DND-41 (cell line): Measurements from ENCODE around the gene AZI2.

Source experiments
- ATAC-seq: fragments of 200-7000 bp; cut with Tn5 transposase; 3 replicates; pipeline ENCODE4 v1.9.1; 2021; ENCODE audit warnings: low read depth; ENCODE audit not compliant: insufficient read depth
- DNase-seq: peaks from one replicate; pipeline ENCODE4 v3.0.0-alpha.2; 2020
- H2AFZ ChIP-seq: 2 replicates; pipeline ENCODE4 v1.6.0; 2012; ENCODE audit warnings: low read depth, low read length
- H3K27ac ChIP-seq: 2 replicates; pipeline ENCODE4 v1.5.1; 2012; ENCODE audit warnings: low read length, inconsistent platforms
- H3K27me3 ChIP-seq: fragments of 200-600 bp; sonication (generic); 2 replicates; pipeline ENCODE4 v1.6.0; 2012; ENCODE audit warnings: low read length, mild to moderate bottlenecking, inconsistent platforms; ENCODE audit not compliant: insufficient read depth, poor library complexity
- H3K36me3 ChIP-seq: 2 replicates; pipeline ENCODE4 v1.5.1; 2012; ENCODE audit warnings: low read length, inconsistent platforms; ENCODE audit not compliant: insufficient read depth
- H3K4me1 ChIP-seq: 2 replicates; pipeline ENCODE4 v1.5.1; 2012; ENCODE audit warnings: mild to moderate bottlenecking, low read length; ENCODE audit not compliant: insufficient read depth
- H3K4me2 ChIP-seq: 2 replicates; pipeline ENCODE4 v1.6.0; 2012; ENCODE audit warnings: mild to moderate bottlenecking, moderate library complexity, low read length, inconsistent platforms; ENCODE audit not compliant: insufficient read depth
- H3K4me3 ChIP-seq, 2 experiments: fragments of 200-600 bp in 1 of 2; shearing (Covaris generic) in 1 of 2; 2 replicates each; pipeline ENCODE4 v1.5.1; 2012 to 2016; ENCODE audit warnings: inconsistent platforms in 2 of 2, low read length in 2 of 2, mild to moderate bottlenecking in 2 of 2, low read depth in 1 of 2, moderate library complexity in 1 of 2
- H3K79me2 ChIP-seq: 2 replicates; pipeline ENCODE4 v1.6.0; 2012; ENCODE audit warnings: low read length, inconsistent platforms; ENCODE audit not compliant: insufficient read depth
- H3K9ac ChIP-seq: 2 replicates; pipeline ENCODE4 v1.6.0; 2012; ENCODE audit warnings: low read depth, mild to moderate bottlenecking, inconsistent platforms, low read length, moderate library complexity
- H3K9me3 ChIP-seq: 2 replicates; pipeline ENCODE4 v1.5.1; 2012; ENCODE audit warnings: low read length, moderate library complexity, mild to moderate bottlenecking, inconsistent platforms; ENCODE audit not compliant: insufficient read depth, severe bottlenecking
- H4K20me1 ChIP-seq: 2 replicates; pipeline ENCODE4 v1.6.0; 2012; ENCODE audit warnings: low read length; ENCODE audit not compliant: insufficient read depth
- EZH2 ChIP-seq: IDR thresholded peaks from 3 replicates; pipeline ENCODE4 v1.6.1; 2012; ENCODE audit warnings: borderline replicate concordance, low read depth, mild to moderate bottlenecking, moderate library complexity, low read length, inconsistent platforms; ENCODE audit not compliant: severe bottlenecking
- TF ChIP-seq, protein P1 (sequence below): IDR thresholded peaks from 2 replicates; pipeline ENCODE4 v1.5.1; 2012; ENCODE audit warnings: borderline replicate concordance, low read length, moderate library complexity, mild to moderate bottlenecking; ENCODE audit not compliant: poor library complexity, severe bottlenecking; ENCODE audit errors: extremely low read depth

Gene AZI2

GRCh38 chr3:28308196-28308595, 40.4 kb downstream of the AZI2 start:
- no peak for ATAC-seq
- H3K4me3 ChIP-seq, result no peak overlapping the region

GRCh38 chr3:28301688-28302087, 46.9 kb downstream of the AZI2 start:
- Histone ChIP-seq H3K4me3 (no peak overlapping the region), H3K9me3 (no peaks in the 10 kb centered on the region), H3K9ac (no peak overlapping the region), H3K27me3 (no peaks in the 10 kb centered on the region), H3K4me2 (no peak overlapping the region), H2AFZ (no peak overlapping the region), H3K36me3 (peaks cover 6% of the 10 kb centered on the region; the same call in 1 of the 2 replicates), H3K4me1 (no peaks in the 10 kb centered on the region), H3K27ac (no peak overlapping the region), H4K20me1 (no peaks in the 10 kb centered on the region), H3K79me2 (peaks cover 3% of the 10 kb centered on the region; the same call in 1 of the 2 replicates)
- no peak for DNase-seq
- TF ChIP-seq, protein P1, sequence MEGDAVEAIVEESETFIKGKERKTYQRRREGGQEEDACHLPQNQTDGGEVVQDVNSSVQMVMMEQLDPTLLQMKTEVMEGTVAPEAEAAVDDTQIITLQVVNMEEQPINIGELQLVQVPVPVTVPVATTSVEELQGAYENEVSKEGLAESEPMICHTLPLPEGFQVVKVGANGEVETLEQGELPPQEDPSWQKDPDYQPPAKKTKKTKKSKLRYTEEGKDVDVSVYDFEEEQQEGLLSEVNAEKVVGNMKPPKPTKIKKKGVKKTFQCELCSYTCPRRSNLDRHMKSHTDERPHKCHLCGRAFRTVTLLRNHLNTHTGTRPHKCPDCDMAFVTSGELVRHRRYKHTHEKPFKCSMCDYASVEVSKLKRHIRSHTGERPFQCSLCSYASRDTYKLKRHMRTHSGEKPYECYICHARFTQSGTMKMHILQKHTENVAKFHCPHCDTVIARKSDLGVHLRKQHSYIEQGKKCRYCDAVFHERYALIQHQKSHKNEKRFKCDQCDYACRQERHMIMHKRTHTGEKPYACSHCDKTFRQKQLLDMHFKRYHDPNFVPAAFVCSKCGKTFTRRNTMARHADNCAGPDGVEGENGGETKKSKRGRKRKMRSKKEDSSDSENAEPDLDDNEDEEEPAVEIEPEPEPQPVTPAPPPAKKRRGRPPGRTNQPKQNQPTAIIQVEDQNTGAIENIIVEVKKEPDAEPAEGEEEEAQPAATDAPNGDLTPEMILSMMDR, result no peak
- TF ChIP-seq EZH2, result no peak
- no peak for ATAC-seq

More at GRCh38 chr3:28308196-28308595, 40.4 kb downstream of the AZI2 start:
- Histone ChIP-seq H3K4me1 (no peaks in the 10 kb centered on the region), H3K9ac (no peak overlapping the region), H3K9me3 (no peaks in the 10 kb centered on the region), H3K4me2 (no peak overlapping the region), H2AFZ (no peak overlapping the region), H4K20me1 (no peaks in the 10 kb centered on the region), H3K36me3 (0 out of 2 replicates have a peak, but pooled peaks cover 4% of the 10 kb centered on the region), H3K27ac (no peak overlapping the region), H3K27me3 (no peaks in the 10 kb centered on the region), H3K79me2 (peaks cover 6% of the 10 kb centered on the region; the same call in 1 of the 2 replicates)
- TF ChIP-seq, protein P1, result no peak
- TF ChIP-seq EZH2, result no peak
- DNase-seq, result no peak

GRCh38 chr3:28300345-28300962, 48.2 kb downstream of the AZI2 start:
- TF ChIP-seq, protein P1, result no peak
- TF ChIP-seq EZH2, result no peak
- Histone ChIP-seq H3K36me3 (peaks cover 6% of the 10 kb centered on the region; the same call in 1 of the 2 replicates), H3K4me3 (no peak overlapping the region)

More at GRCh38 chr3:28300345-28300962, 48.2 kb downstream of the AZI2 start:
- Histone ChIP-seq H3K4me2 (no peak overlapping the region), H3K9ac (no peak overlapping the region), H3K27ac (no peak overlapping the region), H3K9me3 (no peaks in the 10 kb centered on the region), H3K27me3 (no peaks in the 10 kb centered on the region), H4K20me1 (no peaks in the 10 kb centered on the region), H2AFZ (no peak overlapping the region), H3K79me2 (no peaks in the 10 kb centered on the region; the same call in 1 of the 2 replicates), H3K4me1 (peaks cover 6% of the 10 kb centered on the region)
- DNase-seq, result no peak
- ATAC-seq, result no peak
